ENCODE results near the gene MAPK14. TPM values are rescaled to one million over a fixed set of nuclear protein-coding genes. Genes with fewer than 3 reads are reported as not detected.

The MAPK14 gene
- total RNA-seq, 1 donor from 2014 or later = 56.0 TPM

- no peak for DNase-seq (ENCODE audit: low spot score)
Observed at GRCh38 chr6:36035225-36035624, 7.6 kb downstream of the MAPK14 start.

- DNase-seq (ENCODE audit: low spot score) = no peak
Observed at GRCh38 chr6:36038120-36038876, 10.7 kb downstream of the MAPK14 start.

GRCh38 chr6:36039112-36039511, 11.5 kb downstream of the MAPK14 start:
- no peak for DNase-seq (ENCODE audit: low spot score)

- no peak for DNase-seq (ENCODE audit: low spot score)
Observed at GRCh38 chr6:36040958-36041357, 13.3 kb downstream of the MAPK14 start.

GRCh38 chr6:36042618-36043260, 15.1 kb downstream of the MAPK14 start:
- DNase-seq (ENCODE audit: low spot score) = no peak

GRCh38 chr6:36049582-36049981, 22.0 kb downstream of the MAPK14 start:
- no peak for DNase-seq (ENCODE audit: low spot score)

- DNase-seq (ENCODE audit: low spot score) = no peak
Observed at GRCh38 chr6:36050305-36050704, 22.7 kb downstream of the MAPK14 start.

- DNase-seq (ENCODE audit: low spot score) = no peak
Observed at GRCh38 chr6:36050947-36051710, 23.5 kb downstream of the MAPK14 start.

GRCh38 chr6:36052097-36052496, 24.5 kb downstream of the MAPK14 start:
- no peak for DNase-seq (ENCODE audit: low spot score)

- no peak for DNase-seq (ENCODE audit: low spot score)
Observed at GRCh38 chr6:36053878-36054277, 26.3 kb downstream of the MAPK14 start.

GRCh38 chr6:36054415-36054814, 26.8 kb downstream of the MAPK14 start:
- no peak for DNase-seq (ENCODE audit: low spot score)

- DNase-seq (ENCODE audit: low spot score) = no peak
Observed at GRCh38 chr6:36054956-36055355, 27.3 kb downstream of the MAPK14 start.

GRCh38 chr6:36056178-36056577, 28.6 kb downstream of the MAPK14 start:
- DNase-seq (ENCODE audit: low spot score) = no peak

GRCh38 chr6:36061236-36061635, 33.6 kb downstream of the MAPK14 start:
- DNase-seq (ENCODE audit: low spot score) = no peak

GRCh38 chr6:36062247-36062646, 34.6 kb downstream of the MAPK14 start:
- no peak for DNase-seq (ENCODE audit: low spot score)

GRCh38 chr6:36063318-36064060, 35.9 kb downstream of the MAPK14 start:
- DNase-seq (ENCODE audit: low spot score) = no peak

GRCh38 chr6:36064770-36065396, 37.3 kb downstream of the MAPK14 start:
- no peak for DNase-seq (ENCODE audit: low spot score)

- no peak for DNase-seq (ENCODE audit: low spot score)
Observed at GRCh38 chr6:36065916-36066315, 38.3 kb downstream of the MAPK14 start.

- no peak for DNase-seq (ENCODE audit: low spot score)
Observed at GRCh38 chr6:36066817-36067216, 39.2 kb downstream of the MAPK14 start.

- DNase-seq (ENCODE audit: low spot score) = no peak
Observed at GRCh38 chr6:36067374-36068011, 39.9 kb downstream of the MAPK14 start.

GRCh38 chr6:36068012-36068392, 40.4 kb downstream of the MAPK14 start:
- no peak for DNase-seq (ENCODE audit: low spot score)

Data from ureter (tissue), 1 donor.